H9 (cell line): ENCODE measurements around the gene ITGB1BP1. TPM values are rescaled to one million over a fixed set of nuclear protein-coding genes. Genes with fewer than 3 reads are reported as not detected.
A peak's percentile ranks its signal among the peaks of the same experiment; 100 is the strongest.

Experiments
- DNase-seq: peaks from one replicate; pipeline ENCODE4 v3.0.0-alpha.2; 2017
- H2AFZ ChIP-seq: one replicate; pipeline ENCODE4 v1.6.1; 2013; ENCODE audit warnings: mild to moderate bottlenecking, low read length, control low read depth, moderate library complexity
- H2AK5ac ChIP-seq: 2 replicates; pipeline ENCODE4 v1.6.1; 2013; ENCODE audit warnings: low read length, control low read depth, mixed read lengths; ENCODE audit not compliant: insufficient read length
- H2BK120ac ChIP-seq: one replicate; pipeline ENCODE4 v1.6.1; 2013; ENCODE audit warnings: low read depth, mild to moderate bottlenecking, low read length, control low read depth, inconsistent platforms; ENCODE audit not compliant: poor library complexity, severe bottlenecking
- H2BK12ac ChIP-seq: 2 replicates; pipeline ENCODE4 v1.6.1; 2013; ENCODE audit warnings: low read length, control low read depth, mixed read lengths, low read depth; ENCODE audit not compliant: insufficient read length
- H2BK15ac ChIP-seq: 2 replicates; pipeline ENCODE4 v1.6.1; 2013; ENCODE audit warnings: low read depth, low read length, control low read depth
- H2BK20ac ChIP-seq: one replicate; pipeline ENCODE4 v1.6.1; 2013; ENCODE audit warnings: low read depth, mild to moderate bottlenecking, low read length, control low read depth, inconsistent platforms; ENCODE audit not compliant: poor library complexity, severe bottlenecking
- H2BK5ac ChIP-seq: 2 replicates; pipeline ENCODE4 v1.6.1; 2013; ENCODE audit warnings: low read length, control low read depth, mixed read lengths; ENCODE audit not compliant: insufficient read length
- H3K14ac ChIP-seq: 2 replicates; pipeline ENCODE4 v1.6.1; 2013; ENCODE audit warnings: low read length, control low read depth; ENCODE audit not compliant: insufficient read depth
- H3K18ac ChIP-seq: 2 replicates; pipeline ENCODE4 v1.6.1; 2013; ENCODE audit warnings: low read depth, mild to moderate bottlenecking, mixed read lengths, low read length, control low read depth; ENCODE audit not compliant: insufficient read length
- H3K23ac ChIP-seq: 2 replicates; pipeline ENCODE4 v1.6.1; 2013; ENCODE audit warnings: low read length, control low read depth, mixed read lengths, low read depth; ENCODE audit not compliant: insufficient read length
- H3K23me2 ChIP-seq: 2 replicates; pipeline ENCODE4 v1.6.1; 2013; ENCODE audit warnings: low read depth, mild to moderate bottlenecking, mixed read lengths, low read length, control low read depth; ENCODE audit not compliant: insufficient read length, poor library complexity, severe bottlenecking
- H3K27ac ChIP-seq: 2 replicates; pipeline ENCODE4 v1.5.1; 2013; ENCODE audit warnings: low read length, control low read depth, mixed read lengths, low read depth; ENCODE audit not compliant: insufficient read length
- H3K27me3 ChIP-seq: 2 replicates; pipeline ENCODE4 v1.6.1; 2013; ENCODE audit warnings: low read length, control low read depth, inconsistent platforms; ENCODE audit not compliant: insufficient read depth
- H3K4ac ChIP-seq: 2 replicates; pipeline ENCODE4 v1.6.1; 2013; ENCODE audit warnings: low read depth, mild to moderate bottlenecking, control low read depth, inconsistent platforms, low read length, moderate library complexity
- H3K4me1 ChIP-seq: 2 replicates; pipeline ENCODE4 v1.6.1; 2013; ENCODE audit warnings: low read length, control low read depth, inconsistent platforms; ENCODE audit not compliant: insufficient read depth
- H3K4me2 ChIP-seq: 2 replicates; pipeline ENCODE4 v1.6.1; 2013; ENCODE audit warnings: low read length, control low read depth, mixed read lengths; ENCODE audit not compliant: insufficient read length, insufficient read depth
- H3K56ac ChIP-seq: 2 replicates; pipeline ENCODE4 v1.6.1; 2013; ENCODE audit warnings: low read depth, mild to moderate bottlenecking, mixed read lengths, low read length, control low read depth; ENCODE audit not compliant: insufficient read length
- H3K79me1 ChIP-seq: 2 replicates; pipeline ENCODE4 v1.6.1; 2013; ENCODE audit warnings: low read depth, mild to moderate bottlenecking, moderate library complexity, low read length, control low read depth, inconsistent platforms; ENCODE audit not compliant: insufficient read depth, poor library complexity, severe bottlenecking
- H3K79me2 ChIP-seq: 2 replicates; pipeline ENCODE4 v1.6.1; 2013; ENCODE audit warnings: low read length, control low read depth, inconsistent platforms; ENCODE audit not compliant: insufficient read depth
- H3K9ac ChIP-seq: 2 replicates; pipeline ENCODE4 v1.6.1; 2013; ENCODE audit warnings: low read length, control low read depth, mixed read lengths; ENCODE audit not compliant: insufficient read length; ENCODE audit errors: extremely low read depth
- H3K9me3 ChIP-seq: one replicate; pipeline ENCODE4 v1.6.1; 2013; ENCODE audit warnings: low read depth, low read length, inconsistent platforms; ENCODE audit not compliant: control insufficient read depth
- H3T11ph ChIP-seq: one replicate; pipeline ENCODE4 v1.6.1; 2013; ENCODE audit warnings: mild to moderate bottlenecking, low read length, control low read depth, inconsistent platforms
- H4K20me1 ChIP-seq: one replicate; pipeline ENCODE4 v1.6.1; 2013; ENCODE audit not compliant: control insufficient read depth, insufficient read length, insufficient read depth
- H4K5ac ChIP-seq: 2 replicates; pipeline ENCODE4 v1.6.1; 2013; ENCODE audit warnings: low read depth, mild to moderate bottlenecking, mixed read lengths, low read length, control low read depth; ENCODE audit not compliant: insufficient read length
- H4K8ac ChIP-seq: replicated peaks from 2 replicates; pipeline ENCODE4 v1.6.1; 2013; ENCODE audit warnings: low read length, control low read depth, mixed read lengths, low read depth; ENCODE audit not compliant: insufficient read length
- H4K91ac ChIP-seq: 2 replicates; pipeline ENCODE4 v1.6.1; 2013; ENCODE audit warnings: low read depth, mild to moderate bottlenecking, moderate library complexity, mixed read lengths, low read length, control low read depth; ENCODE audit not compliant: insufficient read length
- H3K27ac Mint-ChIP-seq, 3 experiments: 2 replicates in 2 of 3; 3 replicates in 1 of 3; pipeline ENCODE4 v1.8.0; 2020 to 2021; ENCODE audit warnings: mixed read lengths in 3 of 3, mild to moderate bottlenecking in 1 of 3, moderate library complexity in 1 of 3
- H3K27me3 Mint-ChIP-seq: 2 replicates; pipeline ENCODE4 v1.8.0; 2021; ENCODE audit warnings: low read depth, mild to moderate bottlenecking, moderate library complexity, mixed read lengths
- H3K36me3 Mint-ChIP-seq, 3 experiments: 2 replicates in 2 of 3; 3 replicates in 1 of 3; pipeline ENCODE4 v1.8.0; 2020 to 2021; ENCODE audit warnings: low read depth in 3 of 3, mixed read lengths in 3 of 3; ENCODE audit not compliant: insufficient read depth in 1 of 3
- H3K4me1 Mint-ChIP-seq, 2 experiments: 2 replicates each; pipeline ENCODE4 v1.8.0; 2020; ENCODE audit warnings: mixed read lengths in 2 of 2
- H3K4me3 Mint-ChIP-seq, 2 experiments: 2 replicates in 1 of 2; 3 replicates in 1 of 2; pipeline ENCODE4 v1.8.0; 2020 to 2021; ENCODE audit warnings: mild to moderate bottlenecking in 2 of 2, mixed read lengths in 2 of 2, moderate library complexity in 1 of 2
- H3K9me3 Mint-ChIP-seq, 2 experiments: 2 replicates in 1 of 2; 3 replicates in 1 of 2; pipeline ENCODE4 v1.8.0; 2020; ENCODE audit warnings: mild to moderate bottlenecking in 2 of 2, mixed read lengths in 2 of 2, moderate library complexity in 1 of 2
- WGBS: extraction: QIAGEN DNeasy Blood & Tissue Kit; methylation state at CpG from one replicate; pipeline ENCODE4 v1.1.7; 2013; ENCODE audit warnings: missing lambda C conversion rate, low lambda C conversion rate, mixed read lengths; ENCODE audit not compliant: insufficient read length; ENCODE audit errors: extremely low coverage; 5-methylcytosine and 5-hydroxymethylcytosine counted together
- total RNA-seq: library from RNA; stranded (reverse); gene quantifications from 2 replicates; pipeline ENCODE4 v1.2.1, GENCODE V29; 2021
- TF ChIP-seq, protein P1 (sequence below): fragments of 200-600 bp; sonication (generic); conservative IDR thresholded peaks from 3 replicates; pipeline ENCODE4 v1.8.0; 2021; ENCODE audit warnings: antibody characterized with exemption, mild to moderate bottlenecking

ITGB1BP1 gene
- total RNA-seq, 1 experiment from 2014 or later = 38.7 TPM

GRCh38 chr2:9394816-9395215 lies 28.5 kb downstream of the ITGB1BP1 start:
- peaks cover 16 to 24% of the 10 kb centered on the region in 2 experiments for H3K4me1 Mint-ChIP-seq
- peaks cover 4 to 27% (median 13%) of the 10 kb centered on the region in 3 experiments; a peak in 6 of 7 replicates for H3K36me3 Mint-ChIP-seq
- Histone ChIP-seq H4K20me1 (no peaks in the 10 kb centered on the region), H3K4me2 (no peak overlapping the region), H3K56ac (no peak overlapping the region), H3K79me1 (no peaks in the 10 kb centered on the region), H3T11ph (no peak overlapping the region), H2BK120ac (no peak overlapping the region), H4K91ac (no peak overlapping the region), H3K23me2 (no peaks in the 10 kb centered on the region), H2AFZ (no peak overlapping the region), H3K9me3 (no peaks in the 10 kb centered on the region), H2BK12ac (no peak overlapping the region), H3K79me2 (no peaks in the 10 kb centered on the region), H2BK20ac (no peak overlapping the region), H3K27ac (no peak overlapping the region), H4K8ac (no peak overlapping the region), H3K4ac (no peak overlapping the region), H2AK5ac (no peak overlapping the region), H3K9ac (no peak overlapping the region), H3K14ac (no peak overlapping the region), H4K5ac (no peak overlapping the region), H3K27me3 (no peaks in the 10 kb centered on the region), H3K4me1 (peaks cover 3% of the 10 kb centered on the region; the same call in 1 of the 2 replicates), H2BK15ac (no peak overlapping the region), H3K23ac (no peak overlapping the region), H3K18ac (no peak overlapping the region), H2BK5ac (no peak overlapping the region)
- TF ChIP-seq, protein P1, sequence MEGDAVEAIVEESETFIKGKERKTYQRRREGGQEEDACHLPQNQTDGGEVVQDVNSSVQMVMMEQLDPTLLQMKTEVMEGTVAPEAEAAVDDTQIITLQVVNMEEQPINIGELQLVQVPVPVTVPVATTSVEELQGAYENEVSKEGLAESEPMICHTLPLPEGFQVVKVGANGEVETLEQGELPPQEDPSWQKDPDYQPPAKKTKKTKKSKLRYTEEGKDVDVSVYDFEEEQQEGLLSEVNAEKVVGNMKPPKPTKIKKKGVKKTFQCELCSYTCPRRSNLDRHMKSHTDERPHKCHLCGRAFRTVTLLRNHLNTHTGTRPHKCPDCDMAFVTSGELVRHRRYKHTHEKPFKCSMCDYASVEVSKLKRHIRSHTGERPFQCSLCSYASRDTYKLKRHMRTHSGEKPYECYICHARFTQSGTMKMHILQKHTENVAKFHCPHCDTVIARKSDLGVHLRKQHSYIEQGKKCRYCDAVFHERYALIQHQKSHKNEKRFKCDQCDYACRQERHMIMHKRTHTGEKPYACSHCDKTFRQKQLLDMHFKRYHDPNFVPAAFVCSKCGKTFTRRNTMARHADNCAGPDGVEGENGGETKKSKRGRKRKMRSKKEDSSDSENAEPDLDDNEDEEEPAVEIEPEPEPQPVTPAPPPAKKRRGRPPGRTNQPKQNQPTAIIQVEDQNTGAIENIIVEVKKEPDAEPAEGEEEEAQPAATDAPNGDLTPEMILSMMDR = no peak
- no peaks in the 10 kb centered on the region for H3K9me3 Mint-ChIP-seq
- H3K27me3 Mint-ChIP-seq = no peaks in the 10 kb centered on the region
- H3K27ac Mint-ChIP-seq = no peak overlapping the region
- no peak overlapping the region for H3K4me3 Mint-ChIP-seq
- no CpG with 5 or more reads among the region's 15 CpGs for WGBS
- peak; percentile 19 for DNase-seq
